Naive thymus-derived CD4-positive, alpha-beta T cell (primary cell): ENCODE measurements around the gene PTPRN2. TPM values are rescaled to one million over a fixed set of nuclear protein-coding genes. Genes with fewer than 3 reads are reported as not detected.

Experiments used
- ATAC-seq: fragments of 150-1000 bp; cut with Tn5 transposase; 2 replicates; pipeline ENCODE4 v1.10.0; 2021; ENCODE audit warnings: mild to moderate bottlenecking, moderate library complexity
- CTCF ChIA-PET: fragments of 350-600 bp; sonication (Branson Sonifier 250); formaldehyde crosslinking; loops from one replicate; lab custom pipeline; 2021; ENCODE audit warnings: antibody characterized with exemption; lab: Charles Lee
- POLR2A ChIA-PET: fragments of 350-600 bp; sonication (Branson Sonifier 250); formaldehyde crosslinking; loops from one replicate; lab custom pipeline; 2021; ENCODE audit warnings: antibody characterized with exemption, inconsistent platforms; lab: Charles Lee
- DNase-seq, 9 donors: peaks; one replicate each; pipeline versions ENCODE4 v3.0.0 to v3.0.0-alpha.2; 2020 to 2022; ENCODE audit warnings: mixed read lengths in 1 of 9
- H3K27ac ChIP-seq: one replicate; pipeline ENCODE4 v1.7.0; 2013; ENCODE audit warnings: mild to moderate bottlenecking, low read depth, low read length, moderate library complexity
- H3K27me3 ChIP-seq, 2 donors: one replicate each; pipeline ENCODE4 v1.7.0; 2013; ENCODE audit warnings: low read length in 2 of 2, mild to moderate bottlenecking in 2 of 2, moderate library complexity in 2 of 2; ENCODE audit not compliant: control insufficient read depth in 2 of 2, insufficient read depth in 2 of 2
- H3K36me3 ChIP-seq, 3 experiments: 1 replicate in 2 of 3; 2 replicates in 1 of 3; pipeline ENCODE4 v1.7.0; 2013; ENCODE audit warnings: low read length in 3 of 3, mild to moderate bottlenecking in 3 of 3, moderate library complexity in 1 of 3; ENCODE audit not compliant: insufficient read depth in 3 of 3, control insufficient read depth in 2 of 3
- H3K4me1 ChIP-seq, 2 donors: one replicate each; pipeline ENCODE4 v1.7.0; 2013; ENCODE audit warnings: low read length in 2 of 2, mild to moderate bottlenecking in 2 of 2, moderate library complexity in 1 of 2; ENCODE audit not compliant: control insufficient read depth in 2 of 2, insufficient read depth in 2 of 2
- H3K4me3 ChIP-seq: 2 replicates; pipeline ENCODE4 v1.7.0; 2013; ENCODE audit warnings: mild to moderate bottlenecking, low read length
- H3K9me3 ChIP-seq, 3 experiments: 1 replicate in 2 of 3; 2 replicates in 1 of 3; pipeline ENCODE4 v1.7.0; 2013; ENCODE audit warnings: low read length in 3 of 3; ENCODE audit not compliant: control insufficient read depth in 2 of 3
- H3K27ac Mint-ChIP-seq, 9 donors: one replicate each; pipeline ENCODE4 v1.8.0; 2020 to 2022; ENCODE audit warnings: mixed read lengths in 9 of 9, mild to moderate bottlenecking in 8 of 9, moderate library complexity in 5 of 9, inconsistent platforms in 2 of 9
- H3K27me3 Mint-ChIP-seq, 5 donors: one replicate each; pipeline ENCODE4 v1.8.0; 2021 to 2022; ENCODE audit warnings: mixed read lengths in 5 of 5, mild to moderate bottlenecking in 1 of 5
- H3K36me3 Mint-ChIP-seq, 5 donors: one replicate each; pipeline ENCODE4 v1.8.0; 2020 to 2022; ENCODE audit warnings: mixed read lengths in 5 of 5, mild to moderate bottlenecking in 3 of 5, inconsistent platforms in 1 of 5
- H3K4me1 Mint-ChIP-seq, 7 donors: one replicate each; pipeline ENCODE4 v1.8.0; 2020 to 2022; ENCODE audit warnings: mixed read lengths in 7 of 7, mild to moderate bottlenecking in 3 of 7, inconsistent platforms in 1 of 7
- H3K4me3 Mint-ChIP-seq, 10 donors: one replicate each; pipeline ENCODE4 v1.8.0; 2020 to 2022; ENCODE audit warnings: mild to moderate bottlenecking in 10 of 10, mixed read lengths in 10 of 10, moderate library complexity in 6 of 10, inconsistent platforms in 2 of 10
- H3K9me3 Mint-ChIP-seq, 11 donors: one replicate each; pipeline ENCODE4 v1.8.0; 2020 to 2022; ENCODE audit warnings: mixed read lengths in 11 of 11, mild to moderate bottlenecking in 4 of 11, inconsistent platforms in 1 of 11, moderate library complexity in 1 of 11
- intact Hi-C, 2 donors: fragments of 100-400 bp; cut with micrococcal nuclease; formaldehyde crosslinking; loops; one replicate each; pipeline ENCODE4 v1.15.1; 2023
- polyA plus RNA-seq, 2 donors: library from polyadenylated mRNA; unstranded; fragments of 300-500 nt; fragmentation: Illumina TruSeq; gene quantifications; one replicate each; pipeline ENCODE4 v1.2.3, GENCODE V29; 2021
- total RNA-seq, 6 experiments: library from RNA in 5 of 6; stranded (reverse) in 5 of 6; gene quantifications; 1 replicate in 5 of 6; 2 replicates in 1 of 6; pipeline ENCODE4 v1.2.3 and lab custom pipeline; 2021 to 2026

PTPRN2 gene
- total and polyA plus RNA-seq, 7 experiments from 2014 or later: 0.58 to 2.3 (median 1.4) TPM

- H3K4me3 Mint-ChIP-seq: no peak overlapping the region
- no peaks in the 10 kb centered on the region for H3K4me1 ChIP-seq
- H3K36me3 Mint-ChIP-seq: peaks cover 0 to 15% (median 7%) of the 10 kb centered on the region in 5 donors
- ChIA-PET CTCF (no interaction called here), POLR2A (no interaction called here)
- no peak overlapping the region for H3K27ac Mint-ChIP-seq
- no peak for ATAC-seq
- peaks cover 0 to 10% (median 0%) of the 10 kb centered on the region in 7 donors for H3K4me1 Mint-ChIP-seq
- no peaks in the 10 kb centered on the region for H3K27me3 ChIP-seq
- no peak overlapping the region for H3K4me3 ChIP-seq
- intact Hi-C loops: no loop called here
- H3K27me3 Mint-ChIP-seq: peaks cover 0 to 17% (median 7%) of the 10 kb centered on the region in 5 donors
- H3K9me3 ChIP-seq: peaks cover 0 to 5% (median 0%) of the 10 kb centered on the region in 3 experiments
- no peak overlapping the region for H3K27ac ChIP-seq
- DNase-seq: no peak
- no peaks in the 10 kb centered on the region for H3K36me3 ChIP-seq
- H3K9me3 Mint-ChIP-seq: peaks cover 0 to 32% (median 18%) of the 10 kb centered on the region in 11 donors
These were observed 819.4 kb downstream of the PTPRN2 start for GRCh38 chr7:157768198-157768597.

DNA sequence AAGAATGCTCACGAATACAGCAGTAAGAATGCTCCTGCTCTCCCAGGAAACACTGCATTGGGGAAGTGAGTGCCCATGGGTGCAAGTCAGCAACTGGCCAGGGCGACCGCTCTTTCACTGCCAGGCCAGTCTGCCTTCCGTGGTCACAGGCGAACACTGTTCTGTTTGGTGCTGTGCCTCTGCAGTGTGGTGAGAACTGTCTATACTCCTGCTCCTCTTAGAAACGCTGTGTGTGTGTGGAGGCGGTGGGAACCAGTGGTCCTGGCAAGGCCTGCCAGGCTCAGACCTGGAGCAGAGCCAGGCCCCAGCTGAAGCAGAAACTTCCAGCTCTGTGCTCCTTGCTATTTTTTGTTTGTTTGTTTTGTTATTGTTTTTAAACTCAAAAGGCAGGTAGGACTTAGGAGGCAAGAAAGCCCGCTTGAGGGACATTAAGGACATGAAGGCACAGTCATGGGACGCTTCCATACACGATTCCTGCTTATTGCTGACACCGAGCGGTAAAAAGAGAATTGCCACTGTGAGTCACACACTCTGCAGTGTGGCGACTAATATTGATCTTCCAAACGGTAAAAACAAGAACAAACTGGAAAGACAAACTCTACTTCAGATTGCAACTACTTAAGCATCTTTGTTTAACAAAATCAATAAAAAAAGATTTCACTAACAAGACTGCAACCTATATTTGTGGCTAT is 820.0 kb downstream of the PTPRN2 start:
- H3K9me3 Mint-ChIP-seq: peaks cover 0 to 32% (median 18%) of the 10 kb centered on the region in 11 donors
- H3K27me3 Mint-ChIP-seq: peaks cover 0 to 17% (median 7%) of the 10 kb centered on the region in 5 donors
- H3K36me3 Mint-ChIP-seq: peaks cover 0 to 15% (median 7%) of the 10 kb centered on the region in 5 donors
- Histone ChIP-seq H3K4me3 (no peak overlapping the region), H3K4me1 (no peaks in the 10 kb centered on the region), H3K9me3 (peaks cover 0 to 5% (median 0%) of the 10 kb centered on the region in 3 experiments), H3K27me3 (no peaks in the 10 kb centered on the region), H3K27ac (no peak overlapping the region), H3K36me3 (no peaks in the 10 kb centered on the region)
- H3K4me1 Mint-ChIP-seq: peaks cover 0 to 10% (median 0%) of the 10 kb centered on the region in 7 donors
- intact Hi-C loops: no loop called here
- ChIA-PET POLR2A (no interaction called here), CTCF (no interaction called here)
- DNase-seq (no peak), ATAC-seq (no peak)
- no peak overlapping the region for H3K27ac Mint-ChIP-seq
- no peak overlapping the region for H3K4me3 Mint-ChIP-seq

DNA sequence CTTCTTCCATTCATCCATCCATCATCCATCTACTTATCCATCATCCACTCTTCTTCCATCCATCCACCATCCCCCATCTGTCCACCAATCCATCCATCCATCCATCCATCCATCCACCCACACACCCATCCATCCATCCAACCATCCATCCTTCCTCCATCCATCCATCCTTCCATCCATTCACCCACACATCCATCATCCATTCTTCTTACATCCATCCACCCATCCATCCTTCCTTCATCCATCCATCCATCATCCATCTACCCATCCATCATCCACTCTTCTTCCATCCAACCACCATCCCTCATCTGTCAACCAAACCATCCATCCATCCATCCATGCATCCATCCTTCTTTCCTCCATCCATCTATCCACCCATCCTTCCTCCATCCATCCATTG is 821.5 kb downstream of the PTPRN2 start:
- Mint-ChIP-seq H3K27ac (peak overlapping the region in 1 of 9 donors; percentile 28), H3K27me3 (peaks cover 0 to 12% (median 0%) of the 10 kb centered on the region in 5 donors), H3K4me1 (no peaks in the 10 kb centered on the region), H3K4me3 (no peak overlapping the region), H3K36me3 (peaks cover 0 to 7% (median 0%) of the 10 kb centered on the region in 5 donors), H3K9me3 (peaks cover 0 to 25% (median 10%) of the 10 kb centered on the region in 11 donors)
- Histone ChIP-seq H3K27ac (no peak overlapping the region), H3K27me3 (no peaks in the 10 kb centered on the region), H3K9me3 (peaks cover 0 to 5% (median 0%) of the 10 kb centered on the region in 3 experiments), H3K4me3 (no peak overlapping the region), H3K4me1 (no peaks in the 10 kb centered on the region), H3K36me3 (no peaks in the 10 kb centered on the region)
- no peak for ATAC-seq
- ChIA-PET POLR2A (no interaction called here), CTCF (no interaction called here)
- DNase-seq: no peak
- intact Hi-C loops: no loop called here

DNA sequence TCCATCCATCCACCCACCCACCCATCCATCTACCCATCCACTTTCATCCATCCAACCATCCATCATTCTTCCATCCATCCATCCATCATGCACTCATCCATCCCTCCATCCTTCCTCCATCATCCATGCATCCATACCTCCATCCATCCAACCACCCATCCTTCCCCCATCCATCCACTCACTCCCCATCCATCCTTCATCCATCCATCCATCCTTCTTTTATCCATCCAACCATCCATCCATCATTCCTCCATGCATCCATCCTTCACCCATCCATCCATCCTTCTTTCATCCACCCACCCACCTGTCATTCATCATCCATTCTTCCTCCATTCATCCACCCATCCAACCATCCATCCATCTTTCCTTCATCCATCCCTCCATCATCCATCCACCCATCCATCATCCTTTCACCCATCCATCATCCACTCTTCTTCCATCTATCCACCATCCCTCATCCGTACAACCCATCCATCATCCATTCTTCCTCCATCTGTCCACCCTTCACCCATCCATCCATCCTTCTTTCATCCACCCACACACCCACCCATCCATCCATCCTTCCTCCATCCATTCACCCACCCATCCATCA is 822.6 kb downstream of the PTPRN2 start:
- DNase-seq (no peak), ATAC-seq (no peak)
- H3K36me3 ChIP-seq: no peaks in the 10 kb centered on the region
- Mint-ChIP-seq H3K36me3 (peaks cover 0 to 7% (median 0%) of the 10 kb centered on the region in 5 donors), H3K4me3 (no peak overlapping the region), H3K9me3 (peaks cover 0 to 25% (median 10%) of the 10 kb centered on the region in 11 donors), H3K27me3 (peaks cover 0 to 12% (median 7%) of the 10 kb centered on the region in 5 donors), H3K27ac (no peak overlapping the region), H3K4me1 (peaks cover 0 to 8% (median 7%) of the 10 kb centered on the region in 7 donors)
- H3K27ac ChIP-seq: no peak overlapping the region
- H3K27me3 ChIP-seq: no peaks in the 10 kb centered on the region
- H3K4me1 ChIP-seq: no peaks in the 10 kb centered on the region
- H3K4me3 ChIP-seq: no peak overlapping the region
- intact Hi-C loops: no loop called here
- ChIA-PET POLR2A (no interaction called here), CTCF (no interaction called here)
- H3K9me3 ChIP-seq: no peaks in the 10 kb centered on the region

DNA sequence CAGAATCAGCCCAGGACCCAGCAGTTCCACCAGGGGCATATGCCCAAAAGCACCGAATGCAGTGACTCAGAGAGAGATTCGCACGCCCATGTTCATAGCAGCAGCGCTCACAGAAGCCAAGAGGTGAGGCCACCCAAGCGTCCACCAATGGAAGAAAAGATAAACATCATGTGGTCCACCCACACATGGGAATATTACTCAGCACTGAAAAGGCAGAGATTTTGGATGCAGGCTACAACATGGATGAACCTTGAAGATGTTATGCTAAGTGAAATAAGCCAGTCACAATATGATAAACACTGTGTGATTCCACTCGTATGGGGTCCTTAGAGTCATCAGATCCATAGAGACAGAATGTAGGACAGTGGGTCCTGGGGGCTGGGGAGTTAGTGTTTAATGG is 823.4 kb downstream of the PTPRN2 start:
- no peaks in the 10 kb centered on the region for H3K36me3 ChIP-seq
- no peaks in the 10 kb centered on the region for H3K27me3 ChIP-seq
- ATAC-seq (no peak), DNase-seq (no peak)
- H3K27ac ChIP-seq: no peak overlapping the region
- intact Hi-C loops: no loop called here
- H3K4me3 Mint-ChIP-seq: no peak overlapping the region
- H3K9me3 Mint-ChIP-seq: peaks cover 0 to 25% (median 10%) of the 10 kb centered on the region in 11 donors
- ChIA-PET POLR2A (no interaction called here), CTCF (no interaction called here)
- H3K4me1 Mint-ChIP-seq: peaks cover 0 to 9% (median 7%) of the 10 kb centered on the region in 7 donors
- H3K36me3 Mint-ChIP-seq: peaks cover 0 to 7% (median 0%) of the 10 kb centered on the region in 5 donors
- no peaks in the 10 kb centered on the region for H3K4me1 ChIP-seq
- H3K4me3 ChIP-seq: no peak overlapping the region
- H3K27me3 Mint-ChIP-seq: peaks cover 0 to 12% (median 7%) of the 10 kb centered on the region in 5 donors
- no peak overlapping the region for H3K27ac Mint-ChIP-seq
- no peaks in the 10 kb centered on the region for H3K9me3 ChIP-seq

- ATAC-seq: no peak
- Mint-ChIP-seq H3K36me3 (peaks cover 0 to 7% (median 0%) of the 10 kb centered on the region in 5 donors), H3K27ac (no peak overlapping the region), H3K4me1 (peaks cover 0 to 9% (median 7%) of the 10 kb centered on the region in 7 donors), H3K4me3 (no peak overlapping the region), H3K9me3 (peaks cover 0 to 25% (median 10%) of the 10 kb centered on the region in 11 donors), H3K27me3 (peaks cover 0 to 12% (median 7%) of the 10 kb centered on the region in 5 donors)
- ChIA-PET CTCF (no interaction called here), POLR2A (interaction anchor here (0.6 kb wide), 1 partner anchor 14 kb away, joined by 4 read pairs; no protein-coding TSS in a partner anchor)
- Histone ChIP-seq H3K36me3 (no peaks in the 10 kb centered on the region), H3K4me1 (no peaks in the 10 kb centered on the region), H3K27ac (no peak overlapping the region), H3K4me3 (no peak overlapping the region), H3K9me3 (no peaks in the 10 kb centered on the region), H3K27me3 (no peaks in the 10 kb centered on the region)
- no peak for DNase-seq
- intact Hi-C loops: no loop called here
These were observed 824.2 kb downstream of the PTPRN2 start for GRCh38 chr7:157763279-157764000.
